Neural progenitor cell (in vitro differentiated cells): ENCODE measurements around the gene IL17C.

Experiments
- CTCF ChIP-seq: fragments of 200-600 bp; sonication (generic); IDR thresholded peaks from 2 replicates; pipeline ENCODE4 v1.5.1; 2017; ENCODE audit warnings: antibody characterized with exemption, mild to moderate bottlenecking
- EZH2 ChIP-seq: fragments of 200-600 bp; sonication (generic); IDR thresholded peaks from 2 replicates; pipeline ENCODE4 v1.6.1; 2017; ENCODE audit warnings: antibody characterized with exemption, mild to moderate bottlenecking, moderate library complexity
- EZH2phosphoT487 ChIP-seq: fragments of 200-600 bp; sonication (generic); IDR thresholded peaks from 2 replicates; pipeline ENCODE4 v1.6.1; 2017; ENCODE audit warnings: antibody characterized with exemption

DNA sequence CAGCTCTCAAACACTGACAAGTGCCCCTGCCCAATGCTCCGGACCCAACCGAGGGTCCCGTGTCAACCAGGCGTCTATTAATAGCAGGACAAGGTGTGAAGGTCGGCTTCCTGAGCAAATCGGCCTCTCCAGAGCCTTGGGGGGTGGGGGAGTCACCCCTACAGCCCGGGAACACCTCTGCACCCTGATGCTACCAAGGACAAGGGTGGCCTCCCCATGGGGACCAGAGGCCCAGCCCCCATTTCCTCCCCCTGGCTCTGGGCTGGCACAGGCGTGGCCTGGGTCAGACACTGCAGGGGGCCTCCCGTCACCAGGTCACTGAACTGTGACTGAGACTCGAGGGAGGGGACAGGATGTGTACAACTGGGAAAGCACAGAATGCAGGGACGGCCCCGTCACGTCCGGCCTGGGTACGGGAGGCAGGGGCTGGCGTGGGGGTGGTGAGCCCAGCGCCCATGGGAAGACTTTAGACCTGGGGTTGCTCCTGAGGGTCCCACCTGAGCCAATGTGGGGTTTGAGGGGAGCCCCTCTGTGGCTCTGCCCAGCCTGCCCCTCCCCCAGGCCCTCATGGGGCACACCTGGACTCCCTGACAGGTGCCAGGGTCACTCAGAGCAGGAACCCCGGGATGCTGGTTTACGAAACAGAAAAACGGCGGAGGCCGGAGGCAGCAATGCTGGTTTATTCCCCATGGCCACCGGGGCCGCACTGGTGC is 13.1 kb downstream of the IL17C start:
- TF ChIP-seq CTCF (no peak), EZH2 (no peak), EZH2phosphoT487 (no peak)
